Measurements from ENCODE around the gene EPHA2. TPM values are rescaled to one million over a fixed set of nuclear protein-coding genes. Genes with fewer than 3 reads are reported as not detected.
A peak's percentile ranks its signal among the peaks of the same experiment; 100 is the strongest.
"Not testable (repeated sequence)": the region's sequence is repeated elsewhere in the genome, so short reads cannot be mapped to it uniquely, and the experiment has no call there.

The EPHA2 gene
- polyA plus RNA-seq, 3 donors: 15.4 to 20.8 (median 17.9) TPM

GRCh38 chr1:16115468-16115983 is 40.3 kb downstream of the EPHA2 start:
- DNase-seq (ENCODE audit: extremely low read depth in 1 of 11, low read depth in 9 of 11, low spot score in 4 of 11): no peak

- no peak for DNase-seq (ENCODE audit: extremely low read depth in 1 of 11, low read depth in 9 of 11, low spot score in 4 of 11)
Measured at GRCh38 chr1:16114527-16115467, 41.1 kb downstream of the EPHA2 start.

GRCh38 chr1:16112596-16113555 is 43.0 kb downstream of the EPHA2 start:
- DNase-seq (ENCODE audit: extremely low read depth in 1 of 11, low read depth in 9 of 11, low spot score in 4 of 11): peak in 4 of 11 donors; percentile 34 to 68 (median 62)

- peak in 1 of 11 donors; percentile 32 for DNase-seq (ENCODE audit: extremely low read depth in 1 of 11, low read depth in 9 of 11, low spot score in 4 of 11)
Measured at GRCh38 chr1:16111771-16112595, 43.9 kb downstream of the EPHA2 start.

GRCh38 chr1:16110884-16111283 is 45.0 kb downstream of the EPHA2 start:
- DNase-seq (ENCODE audit: extremely low read depth in 1 of 11, low read depth in 9 of 11, low spot score in 4 of 11): no peak

- DNase-seq (ENCODE audit: extremely low read depth in 1 of 11, low read depth in 9 of 11, low spot score in 4 of 11): no peak
Measured at GRCh38 chr1:16110456-16110855, 45.4 kb downstream of the EPHA2 start.

- no peak for DNase-seq (ENCODE audit: extremely low read depth in 1 of 11, low read depth in 9 of 11, low spot score in 4 of 11)
Measured at GRCh38 chr1:16109571-16109970, 46.3 kb downstream of the EPHA2 start.

GRCh38 chr1:16107039-16107438 is 48.8 kb downstream of the EPHA2 start:
- DNase-seq (ENCODE audit: extremely low read depth in 1 of 11, low read depth in 9 of 11, low spot score in 4 of 11): not testable (repeated sequence)

- DNase-seq (ENCODE audit: extremely low read depth in 1 of 11, low read depth in 9 of 11, low spot score in 4 of 11): no peak
Measured at GRCh38 chr1:16101623-16102022, 54.2 kb downstream of the EPHA2 start.

- DNase-seq (ENCODE audit: extremely low read depth in 1 of 11, low read depth in 9 of 11, low spot score in 4 of 11): no peak
Measured at GRCh38 chr1:16099412-16099811, 56.5 kb downstream of the EPHA2 start.

- DNase-seq (ENCODE audit: extremely low read depth in 1 of 11, low read depth in 9 of 11, low spot score in 4 of 11): no peak
Measured at GRCh38 chr1:16095447-16095846, 60.4 kb downstream of the EPHA2 start.

GRCh38 chr1:16094453-16095158 is 61.3 kb downstream of the EPHA2 start:
- no peak for DNase-seq (ENCODE audit: extremely low read depth in 1 of 11, low read depth in 9 of 11, low spot score in 4 of 11)

- DNase-seq (ENCODE audit: extremely low read depth in 1 of 11, low read depth in 9 of 11, low spot score in 4 of 11): no peak
Measured at GRCh38 chr1:16093611-16094010, 62.3 kb downstream of the EPHA2 start.

- DNase-seq (ENCODE audit: extremely low read depth in 1 of 11, low read depth in 9 of 11, low spot score in 4 of 11): no peak
Measured at GRCh38 chr1:16092923-16093511, 62.9 kb downstream of the EPHA2 start.

- no peak for DNase-seq (ENCODE audit: extremely low read depth in 1 of 11, low read depth in 9 of 11, low spot score in 4 of 11)
Measured at GRCh38 chr1:16092097-16092922, 63.6 kb downstream of the EPHA2 start.

GRCh38 chr1:16091296-16091695 is 64.6 kb downstream of the EPHA2 start:
- no peak for DNase-seq (ENCODE audit: extremely low read depth in 1 of 11, low read depth in 9 of 11, low spot score in 4 of 11)

Data from renal cortex interstitium (tissue), 11 donors.